Thymus (tissue), 11 donors: ENCODE data around the gene SF3A2. TPM values are rescaled to one million over a fixed set of nuclear protein-coding genes. Genes with fewer than 3 reads are reported as not detected.

Experiments
- DNase-seq, 9 donors: peaks; one replicate each; pipeline ENCODE4 v3.0.0-alpha.2; 2013; ENCODE audit warnings: low spot score in 9 of 9, low read depth in 6 of 9, missing footprints in 1 of 9
- H3K27ac ChIP-seq, 2 donors: one replicate each; pipeline ENCODE4 v1.5.1; 2013; ENCODE audit warnings: control low read depth in 1 of 2, low read depth in 1 of 2, low read length in 1 of 2, mild to moderate bottlenecking in 1 of 2, moderate library complexity in 1 of 2
- H3K27me3 ChIP-seq, 2 donors: one replicate each; pipeline ENCODE4 v1.5.1; 2013; ENCODE audit warnings: low read length in 1 of 2; ENCODE audit not compliant: control insufficient read depth in 2 of 2, insufficient read depth in 1 of 2
- H3K36me3 ChIP-seq, 2 donors: one replicate each; pipeline ENCODE4 v1.5.1; 2013; ENCODE audit warnings: low read length in 1 of 2, mild to moderate bottlenecking in 1 of 2, moderate library complexity in 1 of 2; ENCODE audit not compliant: control insufficient read depth in 2 of 2, insufficient read depth in 2 of 2
- H3K4me1 ChIP-seq, 2 donors: one replicate each; pipeline ENCODE4 v1.5.1; 2013; ENCODE audit warnings: low read length in 2 of 2; ENCODE audit not compliant: control insufficient read depth in 2 of 2, insufficient read depth in 2 of 2
- H3K4me3 ChIP-seq, 2 donors: one replicate each; pipeline ENCODE4 v1.5.1; 2013; ENCODE audit warnings: low read length in 2 of 2, control low read depth in 1 of 2, mild to moderate bottlenecking in 1 of 2
- H3K9me3 ChIP-seq, 2 donors: one replicate each; pipeline ENCODE4 v1.5.1; 2013; ENCODE audit warnings: low read length in 1 of 2, mild to moderate bottlenecking in 1 of 2; ENCODE audit not compliant: control insufficient read depth in 2 of 2, insufficient read depth in 1 of 2
- WGBS: extraction: QIAGEN DNeasy Blood & Tissue Kit; methylation state at CpG from one replicate; pipeline ENCODE4 v1.1.7; 2013; 5-methylcytosine and 5-hydroxymethylcytosine counted together
- polyA plus RNA-seq: library from polyadenylated mRNA; stranded (reverse); fragments of 200-250 nt; gene quantifications from one replicate; pipeline ENCODE4 v1.2.3, GENCODE V29; 2013
- total RNA-seq: library from RNA; stranded (reverse); fragments of 120-200 nt; gene quantifications from one replicate; pipeline ENCODE4 v1.2.4, GENCODE V29; 2013
- donor health status: healthy.

The SF3A2 gene
- total and polyA plus RNA-seq, 2 donors = 18.7 to 51.1 TPM

DNA sequence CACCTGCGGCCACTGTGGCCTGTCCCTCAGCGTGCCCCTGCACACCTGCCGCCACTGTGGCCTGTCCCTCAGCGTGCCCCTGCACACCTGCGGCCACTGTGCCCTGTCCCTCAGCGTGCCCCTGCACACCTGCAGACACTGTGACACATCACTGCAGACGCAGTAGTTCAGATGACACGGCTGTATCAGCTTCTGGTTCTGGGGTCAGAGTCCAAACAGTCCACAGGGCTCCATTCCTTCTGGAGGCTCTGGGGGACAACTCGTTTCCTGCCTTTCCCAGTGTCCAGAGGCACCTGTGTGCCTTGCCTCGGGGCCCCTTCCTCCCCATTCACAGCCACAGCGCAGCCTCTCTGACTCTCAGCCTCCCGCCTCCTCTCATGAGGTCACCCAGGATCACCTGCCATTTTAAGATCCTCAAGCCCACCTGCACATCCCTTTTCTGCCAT lies 5.5 kb downstream of the SF3A2 start:
- Histone ChIP-seq H3K36me3 (peaks cover 53 to 68% of the 10 kb centered on the region in 2 donors), H3K4me1 (peaks cover 34 to 46% of the 10 kb centered on the region in 2 donors), H3K27ac (no peak overlapping the region), H3K4me3 (no peak overlapping the region), H3K27me3 (no peaks in the 10 kb centered on the region), H3K9me3 (peaks cover 0 to 3% of the 10 kb centered on the region in 2 donors)
- WGBS = 94% methylated on average over 12 of the region's 12 CpGs
- no peak for DNase-seq

DNA sequence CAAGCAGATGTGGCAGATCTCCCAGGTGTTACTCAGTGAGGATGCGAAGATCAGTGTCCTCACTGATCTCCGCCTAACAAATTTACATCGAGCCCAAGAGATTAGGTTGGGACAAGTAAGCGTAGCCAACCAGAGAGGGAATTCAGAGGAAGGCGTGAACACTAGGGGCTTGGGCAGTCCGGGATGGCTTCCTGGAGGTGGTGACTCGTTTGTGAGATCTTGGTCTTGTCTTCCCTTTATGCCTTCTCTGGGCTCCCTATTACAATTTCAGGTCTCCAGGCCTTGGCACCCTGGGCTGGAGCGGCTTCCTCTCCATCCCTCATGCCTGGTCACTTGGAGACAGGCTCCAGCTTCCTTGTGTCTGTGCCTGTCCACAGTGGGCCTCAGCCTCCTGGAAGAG lies 6.2 kb downstream of the SF3A2 start:
- Histone ChIP-seq H3K4me1 (peaks cover 29 to 39% of the 10 kb centered on the region in 2 donors), H3K4me3 (no peak overlapping the region), H3K27me3 (no peaks in the 10 kb centered on the region), H3K27ac (no peak overlapping the region), H3K9me3 (peaks cover 0 to 3% of the 10 kb centered on the region in 2 donors), H3K36me3 (peaks cover 60 to 74% of the 10 kb centered on the region in 2 donors)
- WGBS = 95% methylated on average over 8 of the region's 8 CpGs
- DNase-seq = no peak

DNA sequence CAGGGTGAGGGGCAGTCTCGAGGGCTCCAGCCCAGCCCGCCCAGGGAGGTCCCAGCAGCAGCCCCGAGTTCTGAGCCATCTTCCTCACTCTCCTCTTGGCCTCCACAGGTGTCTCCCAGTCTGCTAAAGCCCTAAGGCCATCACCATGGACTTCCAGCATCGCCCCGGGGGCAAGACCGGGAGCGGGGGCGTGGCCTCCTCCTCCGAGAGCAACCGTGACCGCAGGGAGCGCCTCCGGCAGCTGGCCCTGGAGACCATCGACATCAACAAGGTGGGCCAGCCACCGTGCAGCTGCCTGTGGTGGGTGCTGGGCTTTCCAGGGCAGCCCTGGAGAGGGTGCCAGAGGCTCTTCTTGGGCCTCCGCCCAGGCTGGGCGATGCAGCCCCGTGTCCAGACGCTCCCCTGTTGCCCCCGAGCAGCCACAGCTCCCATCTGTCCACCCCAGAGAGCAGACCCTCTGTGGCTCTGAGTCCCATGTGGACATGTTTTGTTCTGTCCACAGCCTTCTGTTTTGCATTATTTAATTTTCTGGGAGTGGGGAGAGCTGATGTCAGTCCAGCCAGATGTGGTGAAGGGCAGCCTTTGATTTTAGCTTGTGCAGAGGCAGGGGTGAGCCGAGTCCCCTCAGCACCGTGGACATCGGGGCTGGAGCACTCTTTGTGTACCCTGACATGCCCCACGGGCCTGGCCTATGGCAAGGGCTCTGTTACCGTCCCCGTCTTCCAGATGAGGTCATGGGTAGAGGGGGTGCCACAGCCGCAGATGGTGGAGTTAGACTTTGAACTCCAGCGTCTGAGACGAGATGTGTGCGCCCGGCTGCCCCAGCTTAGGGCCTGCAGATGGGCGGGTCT lies 6.9 kb downstream of the SF3A2 start:
- Histone ChIP-seq H3K36me3 (peaks cover 66 to 77% of the 10 kb centered on the region in 2 donors), H3K9me3 (peaks cover 0 to 3% of the 10 kb centered on the region in 2 donors), H3K27ac (no peak overlapping the region), H3K4me1 (peaks cover 24 to 33% of the 10 kb centered on the region in 2 donors), H3K4me3 (no peak overlapping the region), H3K27me3 (peaks cover 0 to under 1% of the 10 kb centered on the region in 2 donors)
- 95% methylated on average over 32 of the region's 32 CpGs for WGBS
- no peak for DNase-seq

DNA sequence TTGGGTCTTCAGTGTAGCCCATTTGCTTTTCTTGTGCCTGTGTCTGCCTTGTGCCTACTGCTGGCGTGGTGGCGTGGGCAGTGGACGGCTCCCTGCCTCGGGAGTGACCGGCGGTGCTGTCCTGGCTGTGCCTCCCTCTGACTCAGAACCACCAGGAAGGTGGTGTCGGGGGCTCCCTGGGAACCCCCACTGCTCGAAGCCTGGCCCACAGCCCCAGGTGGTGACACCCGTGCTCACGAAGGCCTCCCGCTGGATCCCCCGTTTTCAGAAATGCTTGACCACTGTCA lies 7.4 kb downstream of the SF3A2 start:
- Histone ChIP-seq H3K27ac (no peak overlapping the region), H3K4me3 (no peak overlapping the region), H3K36me3 (peaks cover 72 to 83% of the 10 kb centered on the region in 2 donors), H3K9me3 (peaks cover 0 to 3% of the 10 kb centered on the region in 2 donors), H3K4me1 (peaks cover 18 to 27% of the 10 kb centered on the region in 2 donors), H3K27me3 (peaks cover 0 to 6% of the 10 kb centered on the region in 2 donors)
- WGBS = 99% methylated on average over 12 of the region's 12 CpGs
- no peak for DNase-seq

DNA sequence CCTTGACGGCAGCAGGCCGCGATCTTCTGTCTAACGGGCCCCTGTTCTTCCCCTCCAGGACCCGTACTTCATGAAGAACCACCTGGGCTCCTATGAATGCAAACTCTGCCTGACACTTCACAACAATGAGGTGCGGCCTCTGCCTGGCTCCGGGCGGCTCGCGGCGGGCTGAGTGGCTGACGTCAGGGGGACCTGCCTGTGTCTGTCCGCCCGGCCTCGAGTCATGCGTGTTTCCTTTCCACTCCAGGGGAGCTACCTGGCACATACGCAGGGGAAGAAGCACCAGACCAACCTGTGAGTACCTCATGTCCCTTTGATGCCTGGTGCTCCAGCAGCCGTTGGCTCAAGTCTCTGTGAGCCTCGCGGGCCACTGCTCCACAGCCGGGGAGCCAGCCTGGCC lies 7.9 kb downstream of the SF3A2 start:
- peaks cover 17 to 25% of the 10 kb centered on the region in 2 donors for H3K4me1 ChIP-seq
- peaks cover 0 to 3% of the 10 kb centered on the region in 2 donors for H3K9me3 ChIP-seq
- peaks cover 76 to 83% of the 10 kb centered on the region in 2 donors for H3K36me3 ChIP-seq
- H3K27ac ChIP-seq = no peak overlapping the region
- WGBS = 98% methylated on average over 21 of the region's 21 CpGs
- H3K27me3 ChIP-seq = peaks cover 4 to 11% of the 10 kb centered on the region in 2 donors
- no peak for DNase-seq
- no peak overlapping the region for H3K4me3 ChIP-seq

DNA sequence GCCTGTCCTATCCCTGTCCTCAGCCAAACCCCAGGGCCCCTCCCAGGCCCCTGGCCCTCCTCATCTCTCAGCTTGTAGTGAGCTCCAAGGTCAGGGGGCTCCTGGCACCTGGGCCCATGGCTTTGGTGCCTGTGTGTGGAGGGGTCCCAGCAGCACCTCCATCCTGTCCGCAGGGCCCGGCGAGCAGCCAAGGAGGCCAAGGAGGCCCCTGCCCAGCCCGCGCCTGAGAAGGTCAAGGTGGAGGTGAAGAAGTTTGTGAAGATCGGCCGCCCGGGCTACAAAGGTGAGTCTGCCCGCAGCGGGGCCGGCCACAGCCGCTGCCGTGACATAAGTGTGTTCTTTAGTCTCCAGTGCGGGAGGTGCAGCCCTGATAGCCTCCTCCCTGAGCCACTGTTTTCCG lies 8.6 kb downstream of the SF3A2 start:
- H3K27me3 ChIP-seq = peaks cover 12 to 18% of the 10 kb centered on the region in 2 donors
- peaks cover 77 to 79% of the 10 kb centered on the region in 2 donors for H3K36me3 ChIP-seq
- peaks cover 13 to 20% of the 10 kb centered on the region in 2 donors for H3K4me1 ChIP-seq
- H3K9me3 ChIP-seq = peaks cover 0 to 3% of the 10 kb centered on the region in 2 donors
- WGBS = 97% methylated on average over 15 of the region's 15 CpGs
- DNase-seq = no peak
- no peak overlapping the region for H3K4me3 ChIP-seq
- no peak overlapping the region for H3K27ac ChIP-seq

DNA sequence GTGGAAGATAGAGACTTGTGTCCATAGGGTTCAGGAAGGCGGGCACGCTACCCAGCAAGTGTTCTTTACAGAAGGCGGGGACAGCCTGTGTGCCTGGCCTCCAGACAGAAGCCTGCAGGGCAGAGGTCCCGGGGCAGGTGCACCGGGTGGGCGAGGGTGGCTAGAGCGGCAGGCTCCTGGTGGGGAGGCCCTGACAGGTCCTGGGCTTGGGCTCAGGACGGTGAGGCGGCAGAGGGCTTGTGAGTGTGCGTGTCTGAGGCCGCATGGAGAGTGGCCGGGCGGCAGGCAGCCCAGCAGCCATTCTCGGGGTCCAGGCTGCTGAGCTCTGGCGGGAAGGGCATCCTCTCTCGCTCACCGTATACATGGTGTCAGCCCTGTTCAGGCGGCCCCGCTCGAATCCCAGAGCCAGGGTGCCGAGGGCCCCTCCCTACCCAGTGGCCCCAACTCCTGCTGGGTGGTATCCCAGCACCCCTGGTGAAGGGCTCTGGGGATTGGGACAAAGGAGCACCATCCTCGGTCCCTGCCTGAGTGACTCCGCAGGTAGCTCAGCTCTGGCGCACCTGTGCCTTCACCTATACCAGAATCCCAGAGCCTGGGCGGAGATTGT lies 9.5 kb downstream of the SF3A2 start:
- Histone ChIP-seq H3K4me3 (no peak overlapping the region), H3K36me3 (peaks cover 72 to 75% of the 10 kb centered on the region in 2 donors), H3K27me3 (peaks cover 20 to 27% of the 10 kb centered on the region in 2 donors), H3K9me3 (peaks cover 0 to 2% of the 10 kb centered on the region in 2 donors), H3K27ac (no peak overlapping the region), H3K4me1 (peaks cover 8 to 12% of the 10 kb centered on the region in 2 donors)
- DNase-seq = no peak
- WGBS = 94% methylated on average over 25 of the region's 25 CpGs

DNA sequence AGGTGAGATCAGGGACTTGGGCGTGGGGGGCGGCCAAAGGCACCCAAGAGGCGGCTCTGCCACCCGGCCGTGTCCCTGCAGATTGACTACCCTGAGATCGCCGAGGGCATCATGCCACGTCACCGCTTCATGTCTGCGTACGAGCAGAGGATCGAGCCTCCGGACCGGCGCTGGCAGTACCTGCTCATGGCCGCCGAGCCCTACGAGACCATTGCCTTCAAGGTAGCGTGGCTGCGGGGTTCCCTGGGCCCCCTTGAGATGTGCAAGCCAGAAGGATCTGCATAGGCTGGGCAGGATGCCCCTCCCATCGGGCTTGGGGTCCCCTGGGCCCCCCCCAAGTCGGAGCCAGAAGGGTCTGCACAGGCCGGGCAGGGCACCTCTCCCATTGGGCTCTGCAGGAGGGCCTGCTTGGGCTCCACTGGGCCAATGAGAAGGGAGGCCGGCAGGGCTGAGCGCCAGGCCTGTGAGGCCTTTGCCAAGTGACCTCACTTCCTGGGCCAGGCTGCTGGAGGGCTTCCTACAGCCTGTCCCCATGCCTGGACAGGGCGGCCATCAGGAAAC lies 10.3 kb downstream of the SF3A2 start:
- Histone ChIP-seq H3K27ac (no peak overlapping the region), H3K4me3 (no peak overlapping the region), H3K9me3 (no peaks in the 10 kb centered on the region), H3K4me1 (peaks cover 8 to 10% of the 10 kb centered on the region in 2 donors), H3K36me3 (peaks cover 67 to 68% of the 10 kb centered on the region in 2 donors), H3K27me3 (peaks cover 28 to 34% of the 10 kb centered on the region in 2 donors)
- 96% methylated on average over 26 of the region's 26 CpGs for WGBS
- no peak for DNase-seq
